Endothelial cell (in vitro differentiated cells): ENCODE results near the gene HDAC4. TPM values are rescaled to one million over a fixed set of nuclear protein-coding genes. Genes with fewer than 3 reads are reported as not detected.

Experiments used
- DNase-seq: peaks from one replicate; pipeline ENCODE4 v3.0.0; 2021; ENCODE audit warnings: low spot score
- H3K27ac Mint-ChIP-seq: one replicate; pipeline ENCODE4 v1.8.0; 2021; ENCODE audit warnings: mixed read lengths, inconsistent platforms; ENCODE audit not compliant: unreplicated experiment
- H3K27me3 Mint-ChIP-seq: one replicate; pipeline ENCODE4 v1.8.0; 2021; ENCODE audit warnings: mild to moderate bottlenecking, moderate library complexity, mixed read lengths, inconsistent platforms; ENCODE audit not compliant: unreplicated experiment
- H3K36me3 Mint-ChIP-seq: one replicate; pipeline ENCODE4 v1.8.0; 2021; ENCODE audit warnings: mild to moderate bottlenecking, low read depth, mixed read lengths, inconsistent platforms; ENCODE audit not compliant: unreplicated experiment
- H3K4me1 Mint-ChIP-seq: one replicate; pipeline ENCODE4 v1.8.0; 2021; ENCODE audit warnings: mild to moderate bottlenecking, mixed read lengths, inconsistent platforms; ENCODE audit not compliant: unreplicated experiment
- H3K4me3 Mint-ChIP-seq: one replicate; pipeline ENCODE4 v1.8.0; 2021; ENCODE audit warnings: mild to moderate bottlenecking, mixed read lengths, inconsistent platforms; ENCODE audit not compliant: unreplicated experiment
- H3K9me3 Mint-ChIP-seq: one replicate; pipeline ENCODE4 v1.8.0; 2021; ENCODE audit warnings: mixed read lengths, inconsistent platforms; ENCODE audit not compliant: unreplicated experiment
- CTCF ChIP-seq: fragments of 200-600 bp; sonication (generic); IDR thresholded peaks from one replicate; pipeline ENCODE4 v1.5.0; 2021; ENCODE audit warnings: antibody characterized with exemption; ENCODE audit not compliant: unreplicated experiment
- total RNA-seq: library from RNA; stranded (reverse); fragmentation: NEBNext Ultra II Directional; extraction: Animal tissue kit (Norgen Biotek cat#: 25700); gene quantifications from one replicate; pipeline ENCODE4 v1.2.1, GENCODE V29; 2021; ENCODE audit not compliant: unreplicated experiment

The HDAC4 gene
- total RNA-seq, 1 donor from 2014 or later, result 26.0 TPM

GRCh38 chr2:239295377-239296019, 105.3 kb downstream of the HDAC4 start:
- no peaks in the 10 kb centered on the region for H3K9me3 Mint-ChIP-seq
- no peak for DNase-seq
- H3K36me3 Mint-ChIP-seq, result no peaks in the 10 kb centered on the region
- H3K27ac Mint-ChIP-seq, result no peak overlapping the region
- H3K4me1 Mint-ChIP-seq, result peaks cover 14% of the 10 kb centered on the region
- no peak for TF ChIP-seq CTCF
- peaks cover 2% of the 10 kb centered on the region for H3K27me3 Mint-ChIP-seq
- H3K4me3 Mint-ChIP-seq, result no peak overlapping the region

- Mint-ChIP-seq H3K9me3 (no peaks in the 10 kb centered on the region), H3K4me1 (peaks cover 14% of the 10 kb centered on the region), H3K27me3 (peaks cover 3% of the 10 kb centered on the region), H3K4me3 (no peak overlapping the region), H3K36me3 (no peaks in the 10 kb centered on the region), H3K27ac (no peak overlapping the region)
- TF ChIP-seq CTCF, result no peak
- no peak for DNase-seq
These were observed 106.2 kb downstream of the HDAC4 start for GRCh38 chr2:239294571-239295054.

- H3K36me3 Mint-ChIP-seq, result no peaks in the 10 kb centered on the region
- H3K4me1 Mint-ChIP-seq, result peaks cover 15% of the 10 kb centered on the region
- no peaks in the 10 kb centered on the region for H3K9me3 Mint-ChIP-seq
- H3K4me3 Mint-ChIP-seq, result no peak overlapping the region
- TF ChIP-seq CTCF, result no peak
- peak overlapping the region; percentile 31 for H3K27ac Mint-ChIP-seq
- peaks cover 3% of the 10 kb centered on the region for H3K27me3 Mint-ChIP-seq
- no peak for DNase-seq
These were observed 106.9 kb downstream of the HDAC4 start for GRCh38 chr2:239293775-239294430.

GRCh38 chr2:239292959-239293774, 107.7 kb downstream of the HDAC4 start:
- no peaks in the 10 kb centered on the region for H3K9me3 Mint-ChIP-seq
- H3K27ac Mint-ChIP-seq, result no peak overlapping the region
- DNase-seq, result no peak
- no peaks in the 10 kb centered on the region for H3K36me3 Mint-ChIP-seq
- H3K4me3 Mint-ChIP-seq, result no peak overlapping the region
- H3K4me1 Mint-ChIP-seq, result peaks cover 20% of the 10 kb centered on the region
- TF ChIP-seq CTCF, result no peak
- H3K27me3 Mint-ChIP-seq, result peaks cover 3% of the 10 kb centered on the region

- Mint-ChIP-seq H3K4me3 (no peak overlapping the region), H3K4me1 (peaks cover 24% of the 10 kb centered on the region), H3K36me3 (no peaks in the 10 kb centered on the region), H3K27me3 (peaks cover 3% of the 10 kb centered on the region), H3K9me3 (no peaks in the 10 kb centered on the region), H3K27ac (no peak overlapping the region)
- no peak for TF ChIP-seq CTCF
- DNase-seq, result no peak
These were observed 108.3 kb downstream of the HDAC4 start for GRCh38 chr2:239292531-239292930.
